Mesenteric fat pad (tissue), 1 donor: ENCODE measurements around the gene MLLT10. TPM values are rescaled to one million over a fixed set of nuclear protein-coding genes. Genes with fewer than 3 reads are reported as not detected.
"Not testable (repeated sequence)": the region's sequence is repeated elsewhere in the genome, so short reads cannot be mapped to it uniquely, and the experiment has no call there.

Experiments
- DNase-seq: peaks from one replicate; pipeline ENCODE4 v3.0.0-alpha.2; 2020; ENCODE audit warnings: low spot score
- total RNA-seq: library from RNA; stranded (reverse); fragmentation: NEBNext Ultra II Directional; extraction: Animal tissue kit (Norgen Biotek cat#: 25700); gene quantifications from one replicate; pipeline ENCODE4 v1.2.1, GENCODE V29; 2021
- donor health status: DM: yes; HTN: yes; CAD: no.

Gene MLLT10
- total RNA-seq, 1 donor from 2014 or later, result 42.1 TPM

- no peak for DNase-seq
Measured at GRCh38 chr10:21692916-21693315, 158.9 kb downstream of the MLLT10 start.

GRCh38 chr10:21693418-21693817 is 159.4 kb downstream of the MLLT10 start:
- DNase-seq, result no peak

- no peak for DNase-seq
Measured at GRCh38 chr10:21694631-21695030, 160.6 kb downstream of the MLLT10 start.

- DNase-seq, result no peak
Measured at GRCh38 chr10:21696302-21696701, 162.3 kb downstream of the MLLT10 start.

GRCh38 chr10:21699575-21699974 is 165.5 kb downstream of the MLLT10 start:
- no peak for DNase-seq

GRCh38 chr10:21700474-21700873 is 166.4 kb downstream of the MLLT10 start:
- no peak for DNase-seq

- no peak for DNase-seq
Measured at GRCh38 chr10:21702633-21703111, 168.6 kb downstream of the MLLT10 start.

GRCh38 chr10:21705142-21705827 is 171.3 kb downstream of the MLLT10 start:
- no peak for DNase-seq

- no peak for DNase-seq
Measured at GRCh38 chr10:21705828-21706176, 171.8 kb downstream of the MLLT10 start.

- no peak for DNase-seq
Measured at GRCh38 chr10:21707498-21707897, 173.5 kb downstream of the MLLT10 start.

- DNase-seq, result no peak
Measured at GRCh38 chr10:21712975-21713374, 178.9 kb downstream of the MLLT10 start.

GRCh38 chr10:21715531-21716195 is 181.6 kb downstream of the MLLT10 start:
- no peak for DNase-seq

- not testable (repeated sequence) for DNase-seq
Measured at GRCh38 chr10:21717437-21718054, 183.5 kb downstream of the MLLT10 start.

GRCh38 chr10:21719502-21719901 is 185.5 kb downstream of the MLLT10 start:
- DNase-seq, result no peak

- DNase-seq, result no peak
Measured at GRCh38 chr10:21720090-21720489, 186.1 kb downstream of the MLLT10 start.

GRCh38 chr10:21721000-21721665 is 187.1 kb downstream of the MLLT10 start:
- DNase-seq, result no peak

- DNase-seq, result no peak
Measured at GRCh38 chr10:21722209-21722608, 188.2 kb downstream of the MLLT10 start.

GRCh38 chr10:21724020-21724589 is 190.1 kb downstream of the MLLT10 start:
- no peak for DNase-seq

- DNase-seq, result no peak
Measured at GRCh38 chr10:21724687-21725367, 190.8 kb downstream of the MLLT10 start.

- no peak for DNase-seq
Measured at GRCh38 chr10:21726601-21727225, 192.7 kb downstream of the MLLT10 start.
